CD14-positive monocyte (primary cell): ENCODE data around the gene FCHO1. TPM values are rescaled to one million over a fixed set of nuclear protein-coding genes. Genes with fewer than 3 reads are reported as not detected.

Experiments used
- DNase-seq, 3 donors: peaks; one replicate each; pipeline ENCODE4 v3.0.0-alpha.2; 2011 to 2022
- H2AFZ ChIP-seq: 2 replicates; pipeline ENCODE4 v1.6.0; 2012; ENCODE audit warnings: mild to moderate bottlenecking, low read depth, low read length, inconsistent platforms; ENCODE audit not compliant: insufficient read depth, poor library complexity, severe bottlenecking
- H3K27ac ChIP-seq, 2 donors: 1 replicate in 1 of 2; 2 replicates in 1 of 2; pipeline ENCODE4 v1.5.1; 2012 to 2013; ENCODE audit warnings: low read length in 2 of 2, control low read depth in 1 of 2, inconsistent platforms in 1 of 2, low read depth in 1 of 2, mild to moderate bottlenecking in 1 of 2
- H3K27me3 ChIP-seq, 2 donors: one replicate each; pipeline versions ENCODE4 v1.6.0 to v1.6.1; 2011 to 2013; ENCODE audit warnings: low read length in 2 of 2; ENCODE audit not compliant: control insufficient read depth in 2 of 2, insufficient read depth in 2 of 2
- H3K36me3 ChIP-seq, 2 donors: replicated peaks in 1 of 2; 1 replicate in 1 of 2; 2 replicates in 1 of 2; pipeline versions ENCODE4 v1.5.1 to v1.6.1; 2012 to 2013; ENCODE audit warnings: low read length in 2 of 2, control low read depth in 1 of 2, inconsistent platforms in 1 of 2, mild to moderate bottlenecking in 1 of 2; ENCODE audit not compliant: insufficient read depth in 2 of 2, control insufficient read depth in 1 of 2
- H3K4me1 ChIP-seq, 2 donors: 1 replicate in 1 of 2; 2 replicates in 1 of 2; pipeline versions ENCODE4 v1.5.1 to v1.6.1; 2012 to 2013; ENCODE audit warnings: low read length in 2 of 2, control low read depth in 1 of 2, inconsistent platforms in 1 of 2, mild to moderate bottlenecking in 1 of 2, moderate library complexity in 1 of 2; ENCODE audit not compliant: insufficient read depth in 2 of 2, control insufficient read depth in 1 of 2
- H3K4me2 ChIP-seq: replicated peaks from 2 replicates; pipeline ENCODE3; 2012; ENCODE audit warnings: low read length, moderate library complexity, mild to moderate bottlenecking; ENCODE audit not compliant: poor library complexity, severe bottlenecking; ENCODE audit errors: extremely low read depth
- H3K4me3 ChIP-seq, 3 experiments: fragments of 200-600 bp in 1 of 3; sonication (generic) in 1 of 3; replicated peaks in 1 of 3; 1 replicate in 2 of 3; 2 replicates in 1 of 3; pipeline ENCODE4 v1.5.1; 2011 to 2013; ENCODE audit warnings: low read length in 3 of 3, mild to moderate bottlenecking in 3 of 3, control low read depth in 2 of 3, low read depth in 2 of 3, inconsistent platforms in 1 of 3, moderate library complexity in 1 of 3
- H3K79me2 ChIP-seq: 2 replicates; pipeline ENCODE4 v1.6.0; 2012; ENCODE audit warnings: mild to moderate bottlenecking, control low read depth, inconsistent platforms, low read length, moderate library complexity; ENCODE audit not compliant: insufficient read depth
- H3K9ac ChIP-seq: 2 replicates; pipeline ENCODE4 v1.6.0; 2017; ENCODE audit warnings: low read length, mild to moderate bottlenecking; ENCODE audit not compliant: insufficient read depth, poor library complexity, severe bottlenecking
- H3K9me3 ChIP-seq, 2 donors: replicated peaks in 1 of 2; 1 replicate in 1 of 2; 2 replicates in 1 of 2; pipeline versions ENCODE4 v1.5.1 to v1.6.1; 2012 to 2013; ENCODE audit warnings: low read length in 2 of 2, control low read depth in 1 of 2; ENCODE audit not compliant: control insufficient read depth in 1 of 2, insufficient read depth in 1 of 2
- H4K20me1 ChIP-seq: 2 replicates; pipeline ENCODE4 v1.6.0; 2012; ENCODE audit warnings: mild to moderate bottlenecking, low read length, control low read depth, moderate library complexity; ENCODE audit not compliant: insufficient read depth
- H3K27ac Mint-ChIP-seq, 7 donors: one replicate each; pipeline ENCODE4 v1.8.0; 2020; ENCODE audit warnings: mild to moderate bottlenecking in 7 of 7, mixed read lengths in 7 of 7, moderate library complexity in 6 of 7, inconsistent platforms in 2 of 7
- H3K27me3 Mint-ChIP-seq, 3 donors: one replicate each; pipeline ENCODE4 v1.8.0; 2021 to 2022; ENCODE audit warnings: low read depth in 3 of 3, mild to moderate bottlenecking in 3 of 3, mixed read lengths in 3 of 3, moderate library complexity in 3 of 3, inconsistent platforms in 1 of 3
- H3K36me3 Mint-ChIP-seq, 2 donors: one replicate each; pipeline ENCODE4 v1.8.0; 2020; ENCODE audit warnings: mixed read lengths in 2 of 2, inconsistent platforms in 1 of 2, mild to moderate bottlenecking in 1 of 2
- H3K4me1 Mint-ChIP-seq: one replicate; pipeline ENCODE4 v1.8.0; 2020; ENCODE audit warnings: mild to moderate bottlenecking, mixed read lengths
- H3K4me3 Mint-ChIP-seq, 2 donors: one replicate each; pipeline ENCODE4 v1.8.0; 2020; ENCODE audit warnings: mild to moderate bottlenecking in 2 of 2, mixed read lengths in 2 of 2, moderate library complexity in 1 of 2
- H3K9me3 Mint-ChIP-seq, 7 donors: one replicate each; pipeline ENCODE4 v1.8.0; 2020 to 2022; ENCODE audit warnings: mixed read lengths in 7 of 7, mild to moderate bottlenecking in 6 of 7, moderate library complexity in 6 of 7, inconsistent platforms in 2 of 7
- WGBS: methylation state at CpG from one replicate; pipeline ENCODE4 v1.1.5; 2013; ENCODE audit warnings: missing lambda C conversion rate; ENCODE audit not compliant: insufficient coverage; 5-methylcytosine and 5-hydroxymethylcytosine counted together
- intact Hi-C, 2 donors: fragments of 100-400 bp; cut with micrococcal nuclease; formaldehyde crosslinking; loops; one replicate each; pipeline versions ENCODE4 v1.15.0 to v1.15.1; 2023
- polyA plus RNA-seq, 3 donors: library from polyadenylated mRNA; depleted of rRNA in 1 of 3; unstranded in 2 of 3; stranded (reverse) in 1 of 3; fragments of 300-500 nt in 2 of 3; fragments of >200 nt in 1 of 3; fragmentation: Illumina TruSeq in 2 of 3; gene quantifications; 1 replicate in 2 of 3; 2 replicates in 1 of 3; pipeline ENCODE4 v1.2.3, GENCODE V29; 2012 to 2021
- TF ChIP-seq, protein P1 (sequence below): fragments of 200-600 bp; IDR thresholded peaks from one replicate; pipeline ENCODE4 v1.8.0; 2022; ENCODE audit warnings: antibody characterized with exemption, mild to moderate bottlenecking

The FCHO1 gene
- polyA plus RNA-seq, 3 donors: 11.4 to 32.0 (median 13.4) TPM

DNA sequence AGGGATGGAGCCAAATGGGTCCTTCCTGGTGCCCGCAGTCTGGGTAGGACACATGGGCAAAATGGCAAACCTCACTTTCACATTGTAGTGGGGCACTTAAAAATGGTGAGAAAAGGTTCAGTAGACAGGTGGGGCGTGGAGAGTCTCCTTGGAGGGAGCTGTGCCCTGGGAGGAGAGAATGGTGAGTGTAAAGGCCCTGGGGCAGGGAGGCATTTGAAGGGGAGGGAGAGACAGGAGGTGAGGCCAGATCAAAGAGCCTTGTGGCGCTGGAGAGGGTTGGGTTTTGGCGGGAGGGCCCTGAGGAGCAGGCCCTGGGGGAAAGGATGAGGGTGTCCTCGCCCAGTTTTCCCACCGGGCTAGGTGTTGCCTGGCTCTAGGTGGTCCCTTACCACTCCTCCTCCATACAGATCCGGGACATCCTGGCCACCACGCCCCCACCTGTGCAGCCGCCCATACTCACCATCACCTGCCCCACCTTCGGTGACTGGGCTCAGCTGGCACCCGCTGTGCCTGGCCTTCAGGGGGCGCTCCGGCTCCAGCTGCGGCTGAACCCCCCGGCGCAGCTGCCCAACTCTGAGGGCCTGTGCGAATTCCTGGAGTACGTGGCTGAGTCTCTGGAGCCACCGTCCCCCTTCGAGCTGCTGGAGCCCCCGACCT, 25.7 kb upstream of the FCHO1 start:
- H3K4me2 ChIP-seq: no peak overlapping the region
- Mint-ChIP-seq H3K36me3 (peaks cover 45 to 83% of the 10 kb centered on the region in 2 donors), H3K4me1 (peaks cover 25% of the 10 kb centered on the region), H3K4me3 (no peak overlapping the region), H3K27me3 (no peaks in the 10 kb centered on the region), H3K27ac (peak overlapping the region in 5 of 7 donors; percentile 16 to 74 (median 51)), H3K9me3 (peaks cover 0 to 2% (median 0%) of the 10 kb centered on the region in 7 donors)
- intact Hi-C loops: no loop called here
- TF ChIP-seq, protein P1, sequence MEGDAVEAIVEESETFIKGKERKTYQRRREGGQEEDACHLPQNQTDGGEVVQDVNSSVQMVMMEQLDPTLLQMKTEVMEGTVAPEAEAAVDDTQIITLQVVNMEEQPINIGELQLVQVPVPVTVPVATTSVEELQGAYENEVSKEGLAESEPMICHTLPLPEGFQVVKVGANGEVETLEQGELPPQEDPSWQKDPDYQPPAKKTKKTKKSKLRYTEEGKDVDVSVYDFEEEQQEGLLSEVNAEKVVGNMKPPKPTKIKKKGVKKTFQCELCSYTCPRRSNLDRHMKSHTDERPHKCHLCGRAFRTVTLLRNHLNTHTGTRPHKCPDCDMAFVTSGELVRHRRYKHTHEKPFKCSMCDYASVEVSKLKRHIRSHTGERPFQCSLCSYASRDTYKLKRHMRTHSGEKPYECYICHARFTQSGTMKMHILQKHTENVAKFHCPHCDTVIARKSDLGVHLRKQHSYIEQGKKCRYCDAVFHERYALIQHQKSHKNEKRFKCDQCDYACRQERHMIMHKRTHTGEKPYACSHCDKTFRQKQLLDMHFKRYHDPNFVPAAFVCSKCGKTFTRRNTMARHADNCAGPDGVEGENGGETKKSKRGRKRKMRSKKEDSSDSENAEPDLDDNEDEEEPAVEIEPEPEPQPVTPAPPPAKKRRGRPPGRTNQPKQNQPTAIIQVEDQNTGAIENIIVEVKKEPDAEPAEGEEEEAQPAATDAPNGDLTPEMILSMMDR: peak; percentile 39
- no peak overlapping the region for H3K4me3 ChIP-seq
- peaks cover 67 to 80% of the 10 kb centered on the region in 2 donors for H3K36me3 ChIP-seq
- peak overlapping the region in 1 of 2 donors; percentile 14 for H3K27ac ChIP-seq
- no peak overlapping the region for H3K9ac ChIP-seq
- H3K79me2 ChIP-seq: peaks cover 97% of the 10 kb centered on the region
- H3K27me3 ChIP-seq: no peaks in the 10 kb centered on the region
- H3K4me1 ChIP-seq: peaks cover 19 to 23% of the 10 kb centered on the region in 2 donors
- peaks cover 99% of the 10 kb centered on the region for H4K20me1 ChIP-seq
- 97% methylated on average over 17 of the region's 21 CpGs for WGBS
- H3K9me3 ChIP-seq: no peaks in the 10 kb centered on the region
- no peak overlapping the region for H2AFZ ChIP-seq
- no peak for DNase-seq

DNA sequence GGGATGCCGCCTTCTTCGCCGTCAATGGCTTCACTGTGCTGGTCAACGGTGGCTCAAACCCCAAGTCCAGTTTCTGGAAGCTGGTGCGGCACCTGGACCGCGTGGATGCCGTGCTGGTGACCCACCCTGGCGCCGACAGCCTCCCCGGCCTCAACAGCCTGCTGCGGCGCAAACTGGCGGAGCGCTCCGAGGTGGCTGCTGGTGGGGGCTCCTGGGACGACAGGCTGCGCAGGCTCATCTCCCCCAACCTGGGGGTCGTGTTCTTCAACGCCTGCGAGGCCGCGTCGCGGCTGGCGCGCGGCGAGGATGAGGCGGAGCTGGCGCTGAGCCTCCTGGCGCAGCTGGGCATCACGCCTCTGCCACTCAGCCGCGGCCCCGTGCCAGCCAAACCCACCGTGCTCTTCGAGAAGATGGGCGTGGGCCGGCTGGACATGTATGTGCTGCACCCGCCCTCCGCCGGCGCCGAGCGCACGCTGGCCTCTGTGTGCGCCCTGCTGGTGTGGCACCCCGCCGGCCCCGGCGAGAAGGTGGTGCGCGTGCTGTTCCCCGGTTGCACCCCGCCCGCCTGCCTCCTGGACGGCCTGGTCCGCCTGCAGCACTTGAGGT, 25.0 kb upstream of the FCHO1 start:
- no peak overlapping the region for H3K4me3 Mint-ChIP-seq
- Histone ChIP-seq H3K4me3 (no peak overlapping the region), H3K9ac (no peak overlapping the region), H3K4me2 (no peak overlapping the region), H3K27ac (no peak overlapping the region), H3K9me3 (no peaks in the 10 kb centered on the region), H3K4me1 (peaks cover 12 to 18% of the 10 kb centered on the region in 2 donors), H3K79me2 (peaks cover 97% of the 10 kb centered on the region), H2AFZ (no peak overlapping the region), H3K36me3 (peaks cover 72 to 87% of the 10 kb centered on the region in 2 donors), H3K27me3 (no peaks in the 10 kb centered on the region), H4K20me1 (peaks cover 99% of the 10 kb centered on the region)
- peaks cover 24% of the 10 kb centered on the region for H3K4me1 Mint-ChIP-seq
- no peaks in the 10 kb centered on the region for H3K27me3 Mint-ChIP-seq
- no peak overlapping the region for H3K27ac Mint-ChIP-seq
- DNase-seq: no peak
- 96% methylated on average over 57 of the region's 59 CpGs for WGBS
- TF ChIP-seq, protein P1: peak; percentile 3
- intact Hi-C loops: no loop called here
- H3K36me3 Mint-ChIP-seq: peaks cover 52 to 87% of the 10 kb centered on the region in 2 donors
- H3K9me3 Mint-ChIP-seq: peaks cover 0 to 3% (median 0%) of the 10 kb centered on the region in 7 donors
